ENCODE results near the gene RAB44.
"Not testable (repeated sequence)": the region's sequence is repeated elsewhere in the genome, so short reads cannot be mapped to it uniquely, and the experiment has no call there.

RAB44 gene

GRCh38 chr6:36685926-36686667 is 11.5 kb upstream of the RAB44 start:
- no peak for DNase-seq (ENCODE audit: low read depth)

- no peak for DNase-seq (ENCODE audit: low read depth)
Measured at GRCh38 chr6:36686668-36687513, 10.7 kb upstream of the RAB44 start.

GRCh38 chr6:36688063-36688738 is 9.4 kb upstream of the RAB44 start:
- no peak for DNase-seq (ENCODE audit: low read depth)

GRCh38 chr6:36688739-36689075 is 8.9 kb upstream of the RAB44 start:
- no peak for DNase-seq (ENCODE audit: low read depth)

GRCh38 chr6:36691011-36691410 is 6.6 kb upstream of the RAB44 start:
- DNase-seq (ENCODE audit: low read depth) = no peak

GRCh38 chr6:36691612-36692011 is 6.0 kb upstream of the RAB44 start:
- no peak for DNase-seq (ENCODE audit: low read depth)

- no peak for DNase-seq (ENCODE audit: low read depth)
Measured at GRCh38 chr6:36692220-36692619, 5.4 kb upstream of the RAB44 start.

- no peak for DNase-seq (ENCODE audit: low read depth)
Measured at GRCh38 chr6:36692861-36693702, 4.5 kb upstream of the RAB44 start.

GRCh38 chr6:36694616-36695015 is 3.0 kb upstream of the RAB44 start:
- no peak for DNase-seq (ENCODE audit: low read depth)

GRCh38 chr6:36695414-36695813 is 2.2 kb upstream of the RAB44 start:
- DNase-seq (ENCODE audit: low read depth) = no peak

- no peak for DNase-seq (ENCODE audit: low read depth)
Measured at GRCh38 chr6:36698196-36698595, 570 bp downstream of the RAB44 start.

- no peak for DNase-seq (ENCODE audit: low read depth)
Measured at GRCh38 chr6:36698871-36699271, 1.2 kb downstream of the RAB44 start.

- no peak for DNase-seq (ENCODE audit: low read depth)
Measured at GRCh38 chr6:36699348-36699747, 1.7 kb downstream of the RAB44 start.

GRCh38 chr6:36700071-36700812 is 2.6 kb downstream of the RAB44 start:
- DNase-seq (ENCODE audit: low read depth) = no peak

- no peak for DNase-seq (ENCODE audit: low read depth)
Measured at GRCh38 chr6:36700831-36701230, 3.2 kb downstream of the RAB44 start.

- no peak for DNase-seq (ENCODE audit: low read depth)
Measured at GRCh38 chr6:36701401-36701991, 3.9 kb downstream of the RAB44 start.

- no peak for DNase-seq (ENCODE audit: low read depth)
Measured at GRCh38 chr6:36702656-36703055, 5.0 kb downstream of the RAB44 start.

GRCh38 chr6:36703081-36703606 is 5.5 kb downstream of the RAB44 start:
- no peak for DNase-seq (ENCODE audit: low read depth)

GRCh38 chr6:36703982-36704381 is 6.4 kb downstream of the RAB44 start:
- no peak for DNase-seq (ENCODE audit: low read depth)

- not testable (repeated sequence) for DNase-seq (ENCODE audit: low read depth)
Measured at GRCh38 chr6:36704961-36705577, 7.4 kb downstream of the RAB44 start.

Data from stromal cell of bone marrow (primary cell).